ENCODE measurements around the gene GRK3. TPM values are rescaled to one million over a fixed set of nuclear protein-coding genes. Genes with fewer than 3 reads are reported as not detected.

Gene GRK3
- total RNA-seq, 6 experiments from 2014 or later: 1.1 to 4.9 (median 3.6) TPM

- TF ChIP-seq CTCF (IDR thresholded peaks at IDR 0.05) (no peak), POLR2A (IDR thresholded peaks at IDR 0.05) (no peak)
- H3K27me3 ChIP-seq: no peaks in the 10 kb centered on the region
- H3K4me3 ChIP-seq: no peak overlapping the region
- H3K36me3 ChIP-seq: no peaks in the 10 kb centered on the region
- H3K27ac ChIP-seq: no peak overlapping the region
- DNase-seq: no peak
- no peak for ATAC-seq
- H3K9me3 ChIP-seq: no peaks in the 10 kb centered on the region
- no peaks in the 10 kb centered on the region for H3K4me1 ChIP-seq
- intact Hi-C loops (cut with DNase I): no loop called here
- WGBS (ENCODE audit: insufficient coverage, low coverage, low lambda C conversion rate, missing lambda C conversion rate): no CpG with 5 or more reads among the region's 48 CpGs
Observed at GRCh38 chr22:25752615-25753214, 188.2 kb downstream of the GRK3 start.

GRCh38 chr22:25753252-25753651, 188.8 kb downstream of the GRK3 start:
- DNase-seq (no peak), ATAC-seq (no peak)
- H3K36me3 ChIP-seq: no peaks in the 10 kb centered on the region
- no peak for TF ChIP-seq POLR2A (IDR thresholded peaks at IDR 0.05)
- no peak for TF ChIP-seq CTCF (IDR thresholded peaks at IDR 0.05)
- 87% methylated on average over 6 of the region's 14 CpGs for WGBS (ENCODE audit: insufficient coverage, low coverage, low lambda C conversion rate, missing lambda C conversion rate)
- intact Hi-C loops (cut with DNase I): no loop called here
- H3K27ac ChIP-seq: no peak overlapping the region
- H3K9me3 ChIP-seq: no peaks in the 10 kb centered on the region
- H3K27me3 ChIP-seq: no peaks in the 10 kb centered on the region
- no peaks in the 10 kb centered on the region for H3K4me1 ChIP-seq
- no peak overlapping the region for H3K4me3 ChIP-seq

GRCh38 chr22:25754527-25755202, 190.2 kb downstream of the GRK3 start:
- H3K4me3 ChIP-seq: no peak overlapping the region
- no peak overlapping the region for H3K27ac ChIP-seq
- 82% methylated on average over 14 of the region's 24 CpGs for WGBS (ENCODE audit: insufficient coverage, low coverage, low lambda C conversion rate, missing lambda C conversion rate)
- TF ChIP-seq CTCF (IDR thresholded peaks at IDR 0.05): no peak
- TF ChIP-seq POLR2A (IDR thresholded peaks at IDR 0.05): no peak
- DNase-seq (peak in 1 of 3 donors; percentile 26), ATAC-seq (peak in 2 of 4 donors; percentile 21 to 45)
- H3K27me3 ChIP-seq: no peaks in the 10 kb centered on the region
- H3K36me3 ChIP-seq: no peaks in the 10 kb centered on the region
- H3K4me1 ChIP-seq: no peaks in the 10 kb centered on the region
- H3K9me3 ChIP-seq: no peaks in the 10 kb centered on the region
- intact Hi-C loops (cut with DNase I): no loop called here

- 52% methylated on average over 3 of the region's 3 CpGs for WGBS (ENCODE audit: insufficient coverage, low coverage, low lambda C conversion rate, missing lambda C conversion rate)
Observed at GRCh38 chr22:25757686-25758085, 193.2 kb downstream of the GRK3 start.

More at GRCh38 chr22:25757686-25758085, 193.2 kb downstream of the GRK3 start:
- Histone ChIP-seq H3K27me3 (no peaks in the 10 kb centered on the region), H3K4me3 (no peak overlapping the region), H3K9me3 (no peaks in the 10 kb centered on the region), H3K36me3 (no peaks in the 10 kb centered on the region), H3K4me1 (no peaks in the 10 kb centered on the region), H3K27ac (no peak overlapping the region)
- intact Hi-C loops (cut with DNase I): no loop called here
- TF ChIP-seq POLR2A (IDR thresholded peaks at IDR 0.05) (no peak), CTCF (IDR thresholded peaks at IDR 0.05) (no peak)
- DNase-seq: no peak
- ATAC-seq: no peak
